HepG2 (cell line): ENCODE measurements around the gene TMEM223. TPM values are rescaled to one million over a fixed set of nuclear protein-coding genes. Genes with fewer than 3 reads are reported as not detected.
A peak's percentile ranks its signal among the peaks of the same experiment; 100 is the strongest.

Experiments used
- FLYWCH1 ChIP-seq: sonication (generic); formaldehyde crosslinking; IDR thresholded peaks from 2 replicates; pipeline ENCODE4 v1.8.1; 2023; ENCODE audit warnings: mild to moderate bottlenecking, missing genetic modification reagents
- GABPB1 ChIP-seq: IDR thresholded peaks from 2 replicates; pipeline ENCODE4 v1.6.1; 2016; ENCODE audit warnings: mild to moderate bottlenecking, missing genetic modification reagents, moderate library complexity, missing compliant biosample characterization
- KLF16 ChIP-seq, 2 experiments: sonication (generic) in 1 of 2; formaldehyde crosslinking in 1 of 2; IDR thresholded peaks; 2 replicates each; pipeline versions ENCODE4 v1.6.1 to v1.8.0; 2016 to 2023; ENCODE audit warnings: missing genetic modification reagents in 2 of 2, missing compliant biosample characterization in 1 of 2
- NFYB ChIP-seq: sonication (generic); formaldehyde crosslinking; IDR thresholded peaks from 2 replicates; pipeline ENCODE4 v1.4.0; 2020; ENCODE audit warnings: missing genetic modification reagents
- NR2C2 ChIP-seq: sonication (generic); formaldehyde crosslinking; IDR thresholded peaks from 2 replicates; pipeline ENCODE4 v1.4.0; 2020; ENCODE audit warnings: missing genetic modification reagents, mild to moderate bottlenecking, moderate library complexity, borderline replicate concordance
- SAP130 ChIP-seq: IDR thresholded peaks from 2 replicates; pipeline ENCODE4 v1.6.1; 2016; ENCODE audit warnings: low read depth
- ZBTB8A ChIP-seq: sonication (generic); formaldehyde crosslinking; IDR thresholded peaks from 2 replicates; pipeline ENCODE4 v1.4.0; 2020; ENCODE audit warnings: mild to moderate bottlenecking, low read depth, missing genetic modification reagents, borderline replicate concordance
- ZNF230 ChIP-seq: sonication (generic); formaldehyde crosslinking; IDR thresholded peaks from 2 replicates; pipeline ENCODE4 v1.4.0; 2020; ENCODE audit warnings: mild to moderate bottlenecking, missing genetic modification reagents
- ZNF337 ChIP-seq: sonication (generic); formaldehyde crosslinking; IDR thresholded peaks from 2 replicates; pipeline ENCODE4 v1.5.1; 2020; ENCODE audit warnings: missing genetic modification reagents, low read depth, mild to moderate bottlenecking, borderline replicate concordance
- ZNF792 ChIP-seq: IDR thresholded peaks from 2 replicates; pipeline ENCODE4 v1.6.1; 2016
- ZSCAN9 ChIP-seq: IDR thresholded peaks from 2 replicates; pipeline ENCODE4 v1.6.1; 2016; ENCODE audit warnings: borderline replicate concordance
- polyA plus RNA-seq, 8 experiments: library from polyadenylated mRNA; depleted of rRNA in 3 of 8; stranded (reverse) in 7 of 8; unstranded in 1 of 8; fragments of >200 nt; fragmentation: Illumina TruSeq in 4 of 8; extraction: Trizol in 4 of 8; gene quantifications; 2 replicates each; pipeline versions ENCODE4 v1.2.1 to v1.2.3, GENCODE V29; 2011 to 2016; ENCODE audit warnings: low read depth in 4 of 8, missing spikeins in 1 of 8, mixed read lengths in 1 of 8; ENCODE audit not compliant: insufficient read depth in 1 of 8
- total RNA-seq, 5 experiments: library from RNA; depleted of rRNA; stranded (reverse); fragments of >200 nt; fragmentation: Illumina TruSeq; extraction: Trizol; gene quantifications; 2 replicates each; pipeline ENCODE4 v1.2.3, GENCODE V29; 2016; ENCODE audit warnings: low read depth in 1 of 5
- TF ChIP-seq, protein P1 (sequence below): sonication (generic); formaldehyde crosslinking; IDR thresholded peaks from 2 replicates; pipeline ENCODE4 v1.4.0; 2020; ENCODE audit warnings: mild to moderate bottlenecking, missing genetic modification reagents
- TF ChIP-seq, protein P2 (sequence below), 2 experiments: sonication (generic) in 1 of 2; formaldehyde crosslinking in 1 of 2; IDR thresholded peaks; 2 replicates each; pipeline versions ENCODE4 v1.5.1 to v1.6.1; 2011 to 2020; ENCODE audit warnings: borderline replicate concordance in 1 of 2, low read depth in 1 of 2, low read length in 1 of 2, mild to moderate bottlenecking in 1 of 2, missing genetic modification reagents in 1 of 2, moderate library complexity in 1 of 2
- TF ChIP-seq, protein P3 (sequence below): sonication (generic); formaldehyde crosslinking; IDR thresholded peaks from 2 replicates; pipeline ENCODE4 v1.4.0; 2020; ENCODE audit warnings: mild to moderate bottlenecking, low read depth, missing genetic modification reagents
- TF ChIP-seq, protein P4 (sequence below): sonication (generic); formaldehyde crosslinking; IDR thresholded peaks from 2 replicates; pipeline ENCODE4 v1.4.0; 2020; ENCODE audit warnings: missing genetic modification reagents
- TF ChIP-seq, protein P5 (sequence below): sonication (generic); formaldehyde crosslinking; IDR thresholded peaks from 2 replicates; pipeline ENCODE4 v1.5.0; 2020; ENCODE audit warnings: missing genetic modification reagents

The TMEM223 gene
- total and polyA plus RNA-seq, 2 of the 13 experiments (the other 11 are each of a cell fraction or from before 2014, with no cell fraction given): 19.5 to 24.9 TPM

DNA sequence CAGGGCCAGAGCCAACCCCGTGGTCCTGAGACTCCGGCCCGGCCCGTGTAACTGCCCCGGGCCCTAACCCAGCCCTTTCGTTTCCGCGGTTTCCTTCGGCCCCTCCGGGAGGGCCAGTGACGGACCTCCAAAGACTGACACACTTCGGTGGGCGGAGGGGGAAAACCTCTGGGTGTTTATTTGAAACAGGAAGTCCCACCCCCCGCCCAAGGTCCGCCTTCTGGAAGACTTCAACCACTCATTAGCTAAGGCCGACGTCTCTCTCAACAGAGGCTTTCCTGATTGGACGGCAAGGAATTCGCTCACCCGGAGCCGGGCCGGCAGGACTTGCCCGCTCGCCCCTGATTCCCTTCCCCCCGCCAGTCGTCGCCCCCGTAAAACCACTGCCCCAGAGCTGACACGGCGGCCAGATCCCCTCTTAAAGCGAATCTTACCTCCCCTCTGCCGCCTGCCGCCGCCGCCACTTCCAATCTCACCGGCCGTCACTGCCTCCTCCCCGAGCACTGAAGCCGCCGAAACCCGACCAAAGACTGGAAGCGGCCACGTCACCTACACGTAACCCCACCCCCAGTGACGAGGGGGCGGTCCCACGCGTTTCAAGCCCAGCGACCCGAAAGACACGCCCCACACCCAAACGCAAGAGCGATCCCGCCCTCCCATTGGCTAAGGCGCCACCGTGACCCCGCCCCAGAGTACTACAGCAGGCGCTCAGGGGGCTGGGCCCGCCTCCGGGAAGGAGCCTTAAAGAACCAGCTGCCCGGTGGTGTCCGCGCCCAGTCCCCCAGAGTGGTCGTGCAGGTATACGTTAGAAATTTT, 39.9 kb upstream of the TMEM223 start, which contains the start of gene STX5 (continued):
- TF ChIP-seq, protein P1, sequence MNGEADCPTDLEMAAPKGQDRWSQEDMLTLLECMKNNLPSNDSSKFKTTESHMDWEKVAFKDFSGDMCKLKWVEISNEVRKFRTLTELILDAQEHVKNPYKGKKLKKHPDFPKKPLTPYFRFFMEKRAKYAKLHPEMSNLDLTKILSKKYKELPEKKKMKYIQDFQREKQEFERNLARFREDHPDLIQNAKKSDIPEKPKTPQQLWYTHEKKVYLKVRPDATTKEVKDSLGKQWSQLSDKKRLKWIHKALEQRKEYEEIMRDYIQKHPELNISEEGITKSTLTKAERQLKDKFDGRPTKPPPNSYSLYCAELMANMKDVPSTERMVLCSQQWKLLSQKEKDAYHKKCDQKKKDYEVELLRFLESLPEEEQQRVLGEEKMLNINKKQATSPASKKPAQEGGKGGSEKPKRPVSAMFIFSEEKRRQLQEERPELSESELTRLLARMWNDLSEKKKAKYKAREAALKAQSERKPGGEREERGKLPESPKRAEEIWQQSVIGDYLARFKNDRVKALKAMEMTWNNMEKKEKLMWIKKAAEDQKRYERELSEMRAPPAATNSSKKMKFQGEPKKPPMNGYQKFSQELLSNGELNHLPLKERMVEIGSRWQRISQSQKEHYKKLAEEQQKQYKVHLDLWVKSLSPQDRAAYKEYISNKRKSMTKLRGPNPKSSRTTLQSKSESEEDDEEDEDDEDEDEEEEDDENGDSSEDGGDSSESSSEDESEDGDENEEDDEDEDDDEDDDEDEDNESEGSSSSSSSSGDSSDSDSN (CRISPR knock-in tag): peak; percentile 50
- TF ChIP-seq, protein P2, sequence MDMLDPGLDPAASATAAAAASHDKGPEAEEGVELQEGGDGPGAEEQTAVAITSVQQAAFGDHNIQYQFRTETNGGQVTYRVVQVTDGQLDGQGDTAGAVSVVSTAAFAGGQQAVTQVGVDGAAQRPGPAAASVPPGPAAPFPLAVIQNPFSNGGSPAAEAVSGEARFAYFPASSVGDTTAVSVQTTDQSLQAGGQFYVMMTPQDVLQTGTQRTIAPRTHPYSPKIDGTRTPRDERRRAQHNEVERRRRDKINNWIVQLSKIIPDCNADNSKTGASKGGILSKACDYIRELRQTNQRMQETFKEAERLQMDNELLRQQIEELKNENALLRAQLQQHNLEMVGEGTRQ (IDR thresholded peaks at IDR 0.05; ENCODE audit: low read depth, low read length): peak; percentile 26; the same call in 1 of the 2 replicates
- TF ChIP-seq, protein P2 (CRISPR knock-in tag; IDR thresholded peaks at IDR 0.05; ENCODE audit: borderline replicate concordance): peak; percentile 61
- TF ChIP-seq ZSCAN9: peak; percentile 83; the same call in 1 of the 2 replicates
- no peak for TF ChIP-seq FLYWCH1 (CRISPR knock-in tag)
- peak; percentile 63; the same call in 1 of the 2 replicates for TF ChIP-seq NR2C2 (CRISPR knock-in tag)
- TF ChIP-seq ZNF792 (CRISPR knock-in tag): 0 out of 2 replicates have a peak, but pooled peaks have one; percentile 17
- TF ChIP-seq, protein P3, sequence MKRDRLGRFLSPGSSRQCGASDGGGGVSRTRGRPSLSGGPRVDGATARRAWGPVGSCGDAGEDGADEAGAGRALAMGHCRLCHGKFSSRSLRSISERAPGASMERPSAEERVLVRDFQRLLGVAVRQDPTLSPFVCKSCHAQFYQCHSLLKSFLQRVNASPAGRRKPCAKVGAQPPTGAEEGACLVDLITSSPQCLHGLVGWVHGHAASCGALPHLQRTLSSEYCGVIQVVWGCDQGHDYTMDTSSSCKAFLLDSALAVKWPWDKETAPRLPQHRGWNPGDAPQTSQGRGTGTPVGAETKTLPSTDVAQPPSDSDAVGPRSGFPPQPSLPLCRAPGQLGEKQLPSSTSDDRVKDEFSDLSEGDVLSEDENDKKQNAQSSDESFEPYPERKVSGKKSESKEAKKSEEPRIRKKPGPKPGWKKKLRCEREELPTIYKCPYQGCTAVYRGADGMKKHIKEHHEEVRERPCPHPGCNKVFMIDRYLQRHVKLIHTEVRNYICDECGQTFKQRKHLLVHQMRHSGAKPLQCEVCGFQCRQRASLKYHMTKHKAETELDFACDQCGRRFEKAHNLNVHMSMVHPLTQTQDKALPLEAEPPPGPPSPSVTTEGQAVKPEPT: 0 out of 2 replicates have a peak, but pooled peaks have one; percentile 23
- peak in 1 of 2 experiments; percentile 62; a peak in 2 of 4 replicates for TF ChIP-seq KLF16 (CRISPR knock-in tag; IDR thresholded peaks at IDR 0.05)
- peak; percentile 80 for TF ChIP-seq SAP130 (CRISPR knock-in tag)
- peak; percentile 87 for TF ChIP-seq NFYB (CRISPR knock-in tag)
- TF ChIP-seq ZBTB8A: 0 out of 2 replicates have a peak, but pooled peaks have one; percentile 34
- TF ChIP-seq, protein P4, sequence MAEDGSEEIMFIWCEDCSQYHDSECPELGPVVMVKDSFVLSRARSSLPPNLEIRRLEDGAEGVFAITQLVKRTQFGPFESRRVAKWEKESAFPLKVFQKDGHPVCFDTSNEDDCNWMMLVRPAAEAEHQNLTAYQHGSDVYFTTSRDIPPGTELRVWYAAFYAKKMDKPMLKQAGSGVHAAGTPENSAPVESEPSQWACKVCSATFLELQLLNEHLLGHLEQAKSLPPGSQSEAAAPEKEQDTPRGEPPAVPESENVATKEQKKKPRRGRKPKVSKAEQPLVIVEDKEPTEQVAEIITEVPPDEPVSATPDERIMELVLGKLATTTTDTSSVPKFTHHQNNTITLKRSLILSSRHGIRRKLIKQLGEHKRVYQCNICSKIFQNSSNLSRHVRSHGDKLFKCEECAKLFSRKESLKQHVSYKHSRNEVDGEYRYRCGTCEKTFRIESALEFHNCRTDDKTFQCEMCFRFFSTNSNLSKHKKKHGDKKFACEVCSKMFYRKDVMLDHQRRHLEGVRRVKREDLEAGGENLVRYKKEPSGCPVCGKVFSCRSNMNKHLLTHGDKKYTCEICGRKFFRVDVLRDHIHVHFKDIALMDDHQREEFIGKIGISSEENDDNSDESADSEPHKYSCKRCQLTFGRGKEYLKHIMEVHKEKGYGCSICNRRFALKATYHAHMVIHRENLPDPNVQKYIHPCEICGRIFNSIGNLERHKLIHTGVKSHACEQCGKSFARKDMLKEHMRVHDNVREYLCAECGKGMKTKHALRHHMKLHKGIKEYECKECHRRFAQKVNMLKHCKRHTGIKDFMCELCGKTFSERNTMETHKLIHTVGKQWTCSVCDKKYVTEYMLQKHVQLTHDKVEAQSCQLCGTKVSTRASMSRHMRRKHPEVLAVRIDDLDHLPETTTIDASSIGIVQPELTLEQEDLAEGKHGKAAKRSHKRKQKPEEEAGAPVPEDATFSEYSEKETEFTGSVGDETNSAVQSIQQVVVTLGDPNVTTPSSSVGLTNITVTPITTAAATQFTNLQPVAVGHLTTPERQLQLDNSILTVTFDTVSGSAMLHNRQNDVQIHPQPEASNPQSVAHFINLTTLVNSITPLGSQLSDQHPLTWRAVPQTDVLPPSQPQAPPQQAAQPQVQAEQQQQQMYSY (CRISPR knock-in tag): no peak; the same call in none of the 2 replicates
- peak; percentile 94 for TF ChIP-seq GABPB1 (CRISPR knock-in tag)
- TF ChIP-seq ZNF337 (CRISPR knock-in tag): peak; percentile 81; the same call in 1 of the 2 replicates
- TF ChIP-seq, protein P5, sequence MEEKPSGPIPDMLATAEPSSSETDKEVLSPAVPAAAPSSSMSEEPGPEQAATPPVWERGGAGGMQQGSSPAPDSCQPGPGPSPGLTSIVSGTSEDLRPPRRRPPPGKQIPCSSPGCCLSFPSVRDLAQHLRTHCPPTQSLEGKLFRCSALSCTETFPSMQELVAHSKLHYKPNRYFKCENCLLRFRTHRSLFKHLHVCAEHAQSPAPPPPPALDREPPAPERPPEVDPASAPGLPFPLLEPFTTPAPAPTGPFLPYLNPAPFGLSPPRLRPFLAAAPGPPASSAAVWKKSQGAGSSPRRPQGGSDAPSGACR (CRISPR knock-in tag): peak; percentile 64; the same call in 1 of the 2 replicates
- TF ChIP-seq ZNF230 (CRISPR knock-in tag): 0 out of 2 replicates have a peak, but pooled peaks have one; percentile 53
